Hematopoietic multipotent progenitor cell treated with erythropoietin and hydrocortisone succinate and interleukin-3 and kit ligand, for 15 days (in vitro differentiated cells): ENCODE data around the gene DDR1.

Experiments used
- DNase-seq: peaks from one replicate; pipeline ENCODE4 v3.0.0-alpha.2; 2015; ENCODE audit warnings: low spot score

Gene DDR1

GRCh38 chr6:30881392-30882203, 2.7 kb upstream of the DDR1 start:
- no peak for DNase-seq

DNA sequence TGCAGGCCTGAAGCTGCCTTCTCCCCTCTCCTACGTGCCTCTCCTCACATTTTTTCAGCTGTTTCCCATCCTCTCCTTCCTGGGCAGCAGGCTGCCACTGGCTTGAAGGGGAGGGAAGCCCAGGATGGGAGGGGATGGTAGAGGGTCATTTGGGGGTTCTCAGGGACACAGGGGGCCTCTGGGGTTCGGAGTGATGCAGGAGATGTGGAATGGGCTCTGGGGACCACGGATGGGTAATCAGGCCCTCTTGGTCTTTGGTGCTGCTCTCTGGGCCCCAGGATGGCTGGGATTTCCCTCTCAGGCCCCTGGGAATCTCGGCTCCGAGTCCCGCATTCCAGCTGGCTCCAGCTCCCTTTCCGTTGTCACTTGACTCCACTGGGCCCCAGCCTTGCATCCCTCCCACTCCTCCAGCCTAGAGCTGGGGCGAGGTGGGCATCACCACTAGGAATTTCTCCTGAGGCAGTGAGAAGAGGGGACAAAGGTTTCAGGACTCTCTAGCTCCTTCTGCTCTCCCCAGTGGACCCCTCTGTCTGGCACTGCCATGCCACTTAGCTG, 2.0 kb upstream of the DDR1 start:
- no peak for DNase-seq

- no peak for DNase-seq
These were observed 1.3 kb upstream of the DDR1 start for GRCh38 chr6:30882759-30883684.

GRCh38 chr6:30884521-30885480, 482 bp downstream of the DDR1 start:
- no peak for DNase-seq

DNA sequence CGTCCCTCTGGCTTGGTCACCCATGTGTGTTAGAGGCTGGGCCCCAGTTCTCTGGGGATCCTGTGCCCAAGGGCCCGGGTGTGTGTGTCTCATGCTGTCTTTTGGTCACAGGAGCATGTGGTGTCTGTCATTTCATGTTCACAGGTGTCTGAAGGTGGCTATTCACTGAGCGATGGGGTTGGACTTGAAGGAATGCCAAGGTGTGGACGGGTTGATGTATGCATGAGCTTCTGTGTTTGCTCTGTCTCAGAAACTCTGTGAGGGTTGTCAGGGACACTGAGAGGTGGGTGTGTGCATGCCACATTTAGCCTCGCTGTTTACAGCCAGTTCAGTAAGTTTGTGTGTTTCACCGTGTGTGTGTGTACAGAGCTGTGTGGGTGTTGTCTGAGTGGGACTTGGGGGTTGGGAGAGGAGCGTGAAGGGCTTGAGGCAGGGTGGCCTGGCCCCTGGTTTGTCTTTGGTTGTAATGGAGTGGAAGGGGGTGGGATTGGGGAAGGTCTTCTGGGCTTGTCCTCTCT, 1.2 kb downstream of the DDR1 start:
- DNase-seq: no peak

- no peak for DNase-seq
These were observed 1.9 kb downstream of the DDR1 start for GRCh38 chr6:30885999-30886896.

DNA sequence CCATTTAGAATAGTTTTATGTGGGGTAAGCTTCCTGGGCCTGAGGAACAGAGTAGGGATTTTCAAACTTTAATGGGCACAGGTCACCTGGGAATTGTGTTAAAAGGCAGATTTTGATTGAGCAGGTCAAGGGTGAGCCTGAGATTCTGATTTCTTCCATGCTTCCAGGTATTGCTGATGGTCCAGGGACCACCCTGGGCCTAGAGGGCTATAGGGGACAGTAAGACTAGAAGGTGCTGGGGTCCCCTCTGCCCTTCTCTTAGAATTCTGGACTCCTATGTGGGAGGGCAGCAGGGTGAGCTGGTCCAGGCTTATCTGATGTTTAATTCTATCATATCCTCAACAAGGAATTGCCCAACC, 2.6 kb downstream of the DDR1 start:
- no peak for DNase-seq

- no peak for DNase-seq
These were observed 3.8 kb downstream of the DDR1 start for GRCh38 chr6:30887901-30888815.

DNA sequence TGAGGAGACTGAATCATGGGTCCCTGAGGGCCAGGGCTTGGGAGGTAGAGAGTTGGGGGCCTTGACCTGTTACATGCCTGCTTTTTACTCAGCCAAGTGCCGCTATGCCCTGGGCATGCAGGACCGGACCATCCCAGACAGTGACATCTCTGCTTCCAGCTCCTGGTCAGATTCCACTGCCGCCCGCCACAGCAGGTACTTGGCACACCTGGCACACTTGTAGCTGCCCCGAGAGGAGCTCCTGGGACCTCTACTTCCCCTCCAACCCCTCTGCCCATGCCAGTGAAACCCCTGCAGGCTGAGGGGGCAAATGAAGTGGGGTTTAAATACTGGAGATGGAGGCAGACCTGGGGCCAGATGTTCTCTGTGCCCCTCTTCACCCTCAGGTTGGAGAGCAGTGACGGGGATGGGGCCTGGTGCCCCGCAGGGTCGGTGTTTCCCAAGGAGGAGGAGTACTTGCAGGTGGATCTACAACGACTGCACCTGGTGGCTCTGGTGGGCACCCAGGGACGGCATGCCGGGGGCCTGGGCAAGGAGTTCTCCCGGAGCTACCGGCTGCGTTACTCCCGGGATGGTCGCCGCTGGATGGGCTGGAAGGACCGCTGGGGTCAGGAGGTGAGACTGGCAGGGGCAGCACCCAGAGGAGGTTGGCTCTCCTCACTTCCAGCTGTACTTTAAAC, 4.6 kb downstream of the DDR1 start:
- DNase-seq: no peak

DNA sequence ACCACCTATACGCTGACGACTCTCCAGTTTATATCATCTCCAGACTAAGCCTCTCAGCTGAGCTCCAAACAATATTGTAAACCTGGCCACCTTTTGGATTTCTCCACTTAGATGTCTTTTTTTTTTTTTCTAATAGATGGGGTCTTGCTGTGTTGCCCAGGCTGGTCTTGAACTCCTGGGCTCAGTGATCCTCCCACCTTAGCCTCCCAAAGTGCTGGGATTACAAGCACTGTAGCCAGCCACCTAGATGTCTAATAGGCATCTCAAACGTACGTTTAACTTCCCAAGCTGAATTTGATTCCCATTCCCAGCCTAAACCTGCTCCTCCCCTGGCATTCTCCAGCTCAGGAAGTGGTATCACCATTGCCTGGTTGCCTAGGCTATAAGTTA, 5.2 kb downstream of the DDR1 start:
- no peak for DNase-seq

DNA sequence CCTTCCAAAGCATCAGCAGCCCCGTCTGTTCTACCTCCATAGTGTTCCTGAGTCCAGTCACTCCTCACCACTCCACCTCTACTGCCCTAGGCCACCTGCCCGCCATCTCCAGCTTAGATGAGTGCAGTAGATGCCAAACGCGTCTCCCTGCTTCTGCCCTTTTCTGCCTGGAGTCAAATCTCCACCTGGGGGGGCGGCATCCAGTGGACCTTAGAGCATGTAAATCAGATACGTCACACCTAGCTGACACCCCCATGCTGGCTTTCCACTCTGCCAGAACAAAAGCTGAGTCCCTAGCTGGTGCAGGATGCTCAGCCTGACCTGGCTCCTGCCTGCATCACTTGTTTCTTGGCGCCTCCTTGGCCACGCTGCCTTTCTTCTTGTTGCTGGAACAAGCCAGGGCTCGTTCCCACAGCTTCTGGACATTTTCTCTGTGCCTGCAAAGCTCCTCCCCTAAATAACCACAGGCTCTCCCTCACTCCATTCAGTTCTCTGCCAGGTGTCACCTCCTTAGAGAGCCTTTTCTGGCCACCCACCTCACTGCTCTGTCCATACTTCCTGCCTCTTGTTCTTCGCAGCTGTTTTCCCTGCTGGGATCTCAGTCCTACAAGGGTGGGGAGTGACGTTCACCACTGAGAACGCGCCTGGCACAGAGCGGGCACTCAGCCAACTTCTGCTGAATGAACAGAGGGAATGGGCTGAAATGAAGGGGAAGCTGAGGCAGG, 5.8 kb downstream of the DDR1 start:
- DNase-seq: no peak

DNA sequence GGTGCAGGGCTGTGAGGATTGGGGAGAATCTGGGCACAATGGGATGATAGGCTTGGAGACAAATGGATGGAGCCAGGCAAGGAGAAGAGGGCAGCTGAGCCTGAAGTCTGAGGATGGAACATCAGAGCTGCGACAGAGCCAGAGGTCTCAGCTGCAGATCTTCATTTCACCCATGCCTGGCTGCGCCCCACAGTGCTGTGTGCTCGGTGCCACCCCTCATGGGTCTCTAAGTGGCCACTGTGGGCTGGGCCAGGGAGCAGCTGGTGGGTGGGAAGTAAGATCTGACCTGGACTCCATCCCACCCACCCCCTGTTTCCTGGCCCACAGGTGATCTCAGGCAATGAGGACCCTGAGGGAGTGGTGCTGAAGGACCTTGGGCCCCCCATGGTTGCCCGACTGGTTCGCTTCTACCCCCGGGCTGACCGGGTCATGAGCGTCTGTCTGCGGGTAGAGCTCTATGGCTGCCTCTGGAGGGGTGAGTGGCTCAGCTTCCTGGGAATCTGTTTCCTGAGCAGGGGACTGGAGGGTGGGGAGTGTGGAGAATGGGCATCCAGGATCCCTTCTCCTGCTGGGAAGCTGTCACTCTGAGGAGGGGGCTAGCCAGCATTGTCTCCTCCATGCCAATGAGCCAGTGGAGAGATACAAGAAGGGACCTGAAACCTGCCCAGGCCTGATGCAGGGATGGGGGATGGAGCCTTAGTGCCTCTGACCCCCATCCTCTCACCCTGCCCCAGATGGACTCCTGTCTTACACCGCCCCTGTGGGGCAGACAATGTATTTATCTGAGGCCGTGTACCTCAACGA, 6.5 kb downstream of the DDR1 start:
- DNase-seq: no peak

- no peak for DNase-seq
These were observed 7.1 kb downstream of the DDR1 start for GRCh38 chr6:30891450-30891723.

DNA sequence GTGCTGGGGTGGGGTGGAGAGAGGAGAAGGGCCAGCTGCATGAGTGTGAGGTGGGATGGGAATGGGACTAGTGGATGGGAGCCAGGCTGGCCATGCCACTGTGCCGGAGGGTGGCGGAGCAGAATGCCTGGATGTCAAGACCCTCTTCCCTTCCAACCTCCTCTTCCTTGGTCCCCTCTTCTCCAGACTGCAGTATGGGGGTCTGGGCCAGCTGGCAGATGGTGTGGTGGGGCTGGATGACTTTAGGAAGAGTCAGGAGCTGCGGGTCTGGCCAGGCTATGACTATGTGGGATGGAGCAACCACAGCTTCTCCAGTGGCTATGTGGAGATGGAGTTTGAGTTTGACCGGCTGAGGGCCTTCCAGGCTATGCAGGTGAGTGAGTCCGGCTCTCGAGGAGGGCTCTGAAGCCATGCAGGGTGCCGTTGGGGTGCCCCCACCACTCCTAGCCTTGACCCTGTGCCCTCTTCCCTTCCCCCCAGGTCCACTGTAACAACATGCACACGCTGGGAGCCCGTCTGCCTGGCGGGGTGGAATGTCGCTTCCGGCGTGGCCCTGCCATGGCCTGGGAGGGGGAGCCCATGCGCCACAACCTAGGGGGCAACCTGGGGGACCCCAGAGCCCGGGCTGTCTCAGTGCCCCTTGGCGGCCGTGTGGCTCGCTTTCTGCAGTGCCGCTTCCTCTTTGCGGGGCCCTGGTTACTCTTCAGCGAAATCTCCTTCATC, 7.7 kb downstream of the DDR1 start:
- no peak for DNase-seq

GRCh38 chr6:30893001-30893591, 8.8 kb downstream of the DDR1 start:
- no peak for DNase-seq

DNA sequence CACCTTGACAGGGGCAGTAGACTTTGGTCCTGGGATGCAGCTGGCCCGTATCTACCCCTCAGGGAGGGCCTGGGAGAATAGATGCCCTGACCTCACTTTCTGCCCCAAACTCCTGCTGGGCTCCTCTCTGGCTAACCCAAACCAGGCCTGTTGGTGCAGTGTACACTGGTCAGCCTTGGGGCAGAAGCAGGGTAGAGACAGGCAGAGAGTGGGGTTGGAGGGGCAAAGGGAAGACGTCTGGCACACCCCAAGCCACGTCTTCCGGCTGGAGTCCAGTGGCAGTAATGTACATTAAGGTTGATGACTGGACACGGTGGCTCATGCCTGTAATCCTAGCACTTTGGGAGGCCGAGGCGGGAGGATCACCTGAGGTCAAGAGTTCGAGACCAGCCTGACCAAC, 9.3 kb downstream of the DDR1 start:
- DNase-seq: no peak
